ENCODE data around the gene EFCAB11. TPM values are rescaled to one million over a fixed set of nuclear protein-coding genes. Genes with fewer than 3 reads are reported as not detected.

EFCAB11 gene
- total RNA-seq, 1 experiment from 2014 or later = 18.1 TPM

- Histone ChIP-seq H3K9me3 (ENCODE audit: control insufficient read depth in 1 of 2, insufficient read depth in 1 of 2, low read depth in 1 of 2, low read length in 2 of 2) (no peaks in the 10 kb centered on the region), H3K4me2 (ENCODE audit: low read length) (no peak overlapping the region), H3K4me1 (ENCODE audit: control insufficient read depth in 1 of 2, insufficient read depth in 2 of 2, low read length in 2 of 2) (peaks cover 3 to 7% of the 10 kb centered on the region in 2 experiments; a peak in 2 of 4 replicates), H3K27me3 (ENCODE audit: insufficient read depth, low read length) (no peaks in the 10 kb centered on the region), H3K27ac (ENCODE audit: low read depth, low read length) (no peak overlapping the region), H3K36me3 (ENCODE audit: control insufficient read depth in 1 of 2, insufficient read depth in 2 of 2, low read length in 2 of 2) (no peaks in the 10 kb centered on the region), H3K79me2 (ENCODE audit: insufficient read depth, low read length) (no peaks in the 10 kb centered on the region), H3K9ac (ENCODE audit: low read length) (no peak overlapping the region), H3K9me2 (ENCODE audit: insufficient read depth) (no peaks in the 10 kb centered on the region), H4K20me1 (ENCODE audit: insufficient read depth) (no peaks in the 10 kb centered on the region), H2AFZ (ENCODE audit: low read depth, low read length, poor library complexity, severe bottlenecking) (no peak overlapping the region), H3K4me3 (replicated peaks in 1 of 2; ENCODE audit: low read depth in 1 of 2, low read length in 2 of 2) (no peak overlapping the region)
- ChIA-PET RAD21 (ENCODE audit: low non-redundant PET in 1 of 2, low total read pairs in 2 of 2, uncharacterized antibody in 2 of 2, unreplicated experiment in 2 of 2) (no interaction called here), POLR2A (no interaction called here), CTCF (no interaction called here)
- intact Hi-C loops (cut with micrococcal nuclease) = no loop called here
- no TSS peak for BruUV-seq (replicated peaks)
- ATAC-seq (no peak), DNase-seq (ENCODE audit: low read depth, low spot score) (no peak)
- TF ChIP-seq JUND (IDR thresholded peaks at IDR 0.05) (no peak), MAX (IDR thresholded peaks at IDR 0.05) (no peak)
Measured at GRCh38 chr14:89861630-89862029, 92.9 kb downstream of the EFCAB11 start.

- intact Hi-C loops (cut with micrococcal nuclease) = no loop called here
- no peak for ATAC-seq
- no peaks in the 10 kb centered on the region for H3K9me3 ChIP-seq (ENCODE audit: control insufficient read depth in 1 of 2, insufficient read depth in 1 of 2, low read depth in 1 of 2, low read length in 2 of 2)
- no peak for TF ChIP-seq JUND (IDR thresholded peaks at IDR 0.05)
- no peak for TF ChIP-seq POLR2AphosphoS5 (IDR thresholded peaks at IDR 0.05; ENCODE audit: low read depth, low read length)
- no peak for TF ChIP-seq RAD21 (IDR thresholded peaks at IDR 0.05; ENCODE audit: low read depth)
- TF ChIP-seq YY1 (IDR thresholded peaks at IDR 0.05; ENCODE audit: extremely low read depth, insufficient replicate concordance, low read depth, low read length) = no peak
- no peak for TF ChIP-seq CEBPB (IDR thresholded peaks at IDR 0.05; ENCODE audit: low read depth)
- TF ChIP-seq ELF1 (IDR thresholded peaks at IDR 0.05; ENCODE audit: borderline replicate concordance, low read depth) = no peak
- TF ChIP-seq EGR1 (IDR thresholded peaks at IDR 0.05; ENCODE audit: low read depth) = no peak
- no peak for TF ChIP-seq ZBTB33 (IDR thresholded peaks at IDR 0.05; ENCODE audit: extremely low read depth, insufficient replicate concordance, low read length)
- no peak for TF ChIP-seq CBX3 (IDR thresholded peaks at IDR 0.05; ENCODE audit: low read depth)
- no peak for TF ChIP-seq REST (IDR thresholded peaks at IDR 0.05; ENCODE audit: low read depth)
- no peak for TF ChIP-seq ZFX (IDR thresholded peaks at IDR 0.05)
- H3K36me3 ChIP-seq (ENCODE audit: control insufficient read depth in 1 of 2, insufficient read depth in 2 of 2, low read length in 2 of 2) = no peaks in the 10 kb centered on the region
- CTCF ChIA-PET = interaction anchor here (0.6 kb wide), 1 partner anchor 777 kb away, joined by 3 read pairs; no protein-coding TSS in a partner anchor
- H3K4me3 ChIP-seq (replicated peaks in 1 of 2; ENCODE audit: low read depth in 1 of 2, low read length in 2 of 2) = no peak overlapping the region
- H2AFZ ChIP-seq (ENCODE audit: low read depth, low read length, poor library complexity, severe bottlenecking) = no peak overlapping the region
- no peak overlapping the region for H3K27ac ChIP-seq (ENCODE audit: low read depth, low read length)
- DNase-seq (ENCODE audit: low read depth, low spot score) = no peak
- H3K4me1 ChIP-seq (ENCODE audit: control insufficient read depth in 1 of 2, insufficient read depth in 2 of 2, low read length in 2 of 2) = no peaks in the 10 kb centered on the region
- no peaks in the 10 kb centered on the region for H3K9me2 ChIP-seq (ENCODE audit: insufficient read depth)
- no peak overlapping the region for H3K4me2 ChIP-seq (ENCODE audit: low read length)
- POLR2A ChIA-PET = no interaction called here
- RAD21 ChIA-PET (ENCODE audit: low non-redundant PET in 1 of 2, low total read pairs in 2 of 2, uncharacterized antibody in 2 of 2, unreplicated experiment in 2 of 2) = no interaction called here
- no peaks in the 10 kb centered on the region for H4K20me1 ChIP-seq (ENCODE audit: insufficient read depth)
- no TSS peak for BruUV-seq (replicated peaks)
- H3K9ac ChIP-seq (ENCODE audit: low read length) = no peak overlapping the region
- H3K27me3 ChIP-seq (ENCODE audit: insufficient read depth, low read length) = no peaks in the 10 kb centered on the region
- no peaks in the 10 kb centered on the region for H3K79me2 ChIP-seq (ENCODE audit: insufficient read depth, low read length)
Measured at GRCh38 chr14:89858089-89858488, 96.4 kb downstream of the EFCAB11 start.
